ENCODE measurements around the gene LZTR1.
A peak's percentile ranks its signal among the peaks of the same experiment; 100 is the strongest.

The LZTR1 gene

GRCh38 chr22:20960609-20961008 lies 21.5 kb upstream of the LZTR1 start:
- H3K27ac ChIP-seq: no peak overlapping the region
- TF ChIP-seq CTCF (conservative IDR thresholded peaks at IDR 0.05): no peak

GRCh38 chr22:20962491-20962945 lies 19.6 kb upstream of the LZTR1 start:
- no peak overlapping the region for H3K27ac ChIP-seq
- TF ChIP-seq CTCF (conservative IDR thresholded peaks at IDR 0.05): no peak

GRCh38 chr22:20963201-20964052 lies 18.7 kb upstream of the LZTR1 start:
- TF ChIP-seq CTCF (conservative IDR thresholded peaks at IDR 0.05): no peak
- H3K27ac ChIP-seq: no peak overlapping the region

GRCh38 chr22:20964090-20964798 lies 17.9 kb upstream of the LZTR1 start:
- peak overlapping the region; percentile 63; the same call in 1 of the 2 replicates for H3K27ac ChIP-seq
- TF ChIP-seq CTCF (conservative IDR thresholded peaks at IDR 0.05): no peak

- H3K27ac ChIP-seq: peak overlapping the region; percentile 63; the same call in 1 of the 2 replicates
- no peak for TF ChIP-seq CTCF (conservative IDR thresholded peaks at IDR 0.05)
Measured at GRCh38 chr22:20964799-20965103, 17.3 kb upstream of the LZTR1 start.

- TF ChIP-seq CTCF (conservative IDR thresholded peaks at IDR 0.05): no peak
- peak overlapping the region; percentile 63; the same call in 1 of the 2 replicates for H3K27ac ChIP-seq
Measured at GRCh38 chr22:20965104-20965887, 16.8 kb upstream of the LZTR1 start.

Measured in VCaP (cell line).